ENCODE data around the gene FOXQ1. TPM values are rescaled to one million over a fixed set of nuclear protein-coding genes. Genes with fewer than 3 reads are reported as not detected.
"Not testable (repeated sequence)": the region's sequence is repeated elsewhere in the genome, so short reads cannot be mapped to it uniquely, and the experiment has no call there.

FOXQ1 gene
- total RNA-seq, 1 donor from 2014 or later = 2.0 TPM

DNA sequence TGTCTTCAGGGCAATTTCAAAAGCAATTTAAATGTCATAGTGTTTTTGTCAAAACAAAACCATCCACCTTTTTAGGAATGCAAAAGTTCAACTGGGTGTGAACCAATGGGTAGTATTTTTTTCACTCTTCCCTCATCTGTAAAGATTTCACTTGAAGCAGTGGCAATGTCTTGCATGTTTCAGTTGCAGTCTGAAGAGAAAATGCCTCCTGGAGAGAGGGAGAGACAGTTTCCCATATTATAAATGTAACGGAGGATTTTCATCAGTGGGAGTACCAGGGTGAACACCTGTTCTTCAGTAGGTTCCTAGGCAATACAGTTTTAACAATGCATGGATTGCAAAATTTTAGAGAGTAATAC is 3.3 kb downstream of the FOXQ1 start:
- peaks cover 3% of the 10 kb centered on the region for H3K36me3 Mint-ChIP-seq (ENCODE audit: insufficient read depth)
- no peak for DNase-seq (ENCODE audit: low spot score, unreplicated experiment)
- peak overlapping the region; percentile 50 for H3K4me3 Mint-ChIP-seq (ENCODE audit: low read depth)
- peak overlapping the region; percentile 90 for H3K27ac Mint-ChIP-seq
- TF ChIP-seq, protein P1, sequence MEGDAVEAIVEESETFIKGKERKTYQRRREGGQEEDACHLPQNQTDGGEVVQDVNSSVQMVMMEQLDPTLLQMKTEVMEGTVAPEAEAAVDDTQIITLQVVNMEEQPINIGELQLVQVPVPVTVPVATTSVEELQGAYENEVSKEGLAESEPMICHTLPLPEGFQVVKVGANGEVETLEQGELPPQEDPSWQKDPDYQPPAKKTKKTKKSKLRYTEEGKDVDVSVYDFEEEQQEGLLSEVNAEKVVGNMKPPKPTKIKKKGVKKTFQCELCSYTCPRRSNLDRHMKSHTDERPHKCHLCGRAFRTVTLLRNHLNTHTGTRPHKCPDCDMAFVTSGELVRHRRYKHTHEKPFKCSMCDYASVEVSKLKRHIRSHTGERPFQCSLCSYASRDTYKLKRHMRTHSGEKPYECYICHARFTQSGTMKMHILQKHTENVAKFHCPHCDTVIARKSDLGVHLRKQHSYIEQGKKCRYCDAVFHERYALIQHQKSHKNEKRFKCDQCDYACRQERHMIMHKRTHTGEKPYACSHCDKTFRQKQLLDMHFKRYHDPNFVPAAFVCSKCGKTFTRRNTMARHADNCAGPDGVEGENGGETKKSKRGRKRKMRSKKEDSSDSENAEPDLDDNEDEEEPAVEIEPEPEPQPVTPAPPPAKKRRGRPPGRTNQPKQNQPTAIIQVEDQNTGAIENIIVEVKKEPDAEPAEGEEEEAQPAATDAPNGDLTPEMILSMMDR (IDR thresholded peaks at IDR 0.05; ENCODE audit: unreplicated experiment) = no peak
- peaks cover 50% of the 10 kb centered on the region for H3K27me3 Mint-ChIP-seq
- H3K4me1 Mint-ChIP-seq (ENCODE audit: low read depth) = peaks cover 16% of the 10 kb centered on the region
- H3K9me3 Mint-ChIP-seq (ENCODE audit: low read depth) = no peaks in the 10 kb centered on the region

DNA sequence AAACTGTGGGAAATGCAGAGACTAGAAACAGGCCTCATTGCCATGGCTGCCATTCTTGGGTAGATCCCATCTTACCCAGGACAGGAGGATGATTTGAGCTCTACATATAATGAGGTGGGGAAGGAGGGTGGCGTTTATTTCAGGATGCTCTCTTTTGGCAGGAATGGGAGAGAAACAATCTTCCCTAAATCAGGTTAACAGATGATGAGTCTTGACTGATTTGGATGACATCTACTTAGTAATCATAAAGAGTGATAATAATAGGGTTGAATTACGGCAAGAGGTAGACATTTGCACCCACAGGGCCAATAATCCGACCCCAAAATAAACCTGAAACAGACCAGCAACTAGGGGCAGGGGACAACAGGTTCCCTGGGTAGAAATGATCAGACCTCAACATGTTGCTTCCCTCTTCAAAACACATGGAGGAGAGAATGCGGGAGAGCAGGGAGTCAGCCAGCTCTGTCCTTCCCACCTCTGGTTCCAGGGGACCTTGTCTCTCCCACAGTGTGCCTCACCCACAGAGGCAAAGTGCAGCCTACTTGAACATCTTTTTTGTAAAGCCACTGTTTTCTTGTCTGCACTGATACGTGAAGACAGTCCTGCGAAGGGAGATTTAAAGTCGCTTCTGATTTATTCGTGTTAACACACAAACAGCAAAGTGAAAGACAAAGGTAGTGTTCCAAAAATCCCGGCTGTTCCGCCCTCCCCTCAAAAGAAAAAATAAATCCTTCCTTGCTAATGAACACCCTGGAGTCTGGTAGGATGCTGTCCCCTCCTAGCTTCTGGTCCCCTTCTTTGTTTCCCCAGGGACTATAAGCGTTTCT is 3.9 kb downstream of the FOXQ1 start:
- H3K4me1 Mint-ChIP-seq (ENCODE audit: low read depth) = peaks cover 12% of the 10 kb centered on the region
- no peaks in the 10 kb centered on the region for H3K9me3 Mint-ChIP-seq (ENCODE audit: low read depth)
- TF ChIP-seq, protein P1 (IDR thresholded peaks at IDR 0.05; ENCODE audit: unreplicated experiment) = no peak
- no peak overlapping the region for H3K4me3 Mint-ChIP-seq (ENCODE audit: low read depth)
- DNase-seq (ENCODE audit: low spot score, unreplicated experiment) = no peak
- peak overlapping the region; percentile 90 for H3K27ac Mint-ChIP-seq
- peaks cover 3% of the 10 kb centered on the region for H3K36me3 Mint-ChIP-seq (ENCODE audit: insufficient read depth)
- peaks cover 44% of the 10 kb centered on the region for H3K27me3 Mint-ChIP-seq

DNA sequence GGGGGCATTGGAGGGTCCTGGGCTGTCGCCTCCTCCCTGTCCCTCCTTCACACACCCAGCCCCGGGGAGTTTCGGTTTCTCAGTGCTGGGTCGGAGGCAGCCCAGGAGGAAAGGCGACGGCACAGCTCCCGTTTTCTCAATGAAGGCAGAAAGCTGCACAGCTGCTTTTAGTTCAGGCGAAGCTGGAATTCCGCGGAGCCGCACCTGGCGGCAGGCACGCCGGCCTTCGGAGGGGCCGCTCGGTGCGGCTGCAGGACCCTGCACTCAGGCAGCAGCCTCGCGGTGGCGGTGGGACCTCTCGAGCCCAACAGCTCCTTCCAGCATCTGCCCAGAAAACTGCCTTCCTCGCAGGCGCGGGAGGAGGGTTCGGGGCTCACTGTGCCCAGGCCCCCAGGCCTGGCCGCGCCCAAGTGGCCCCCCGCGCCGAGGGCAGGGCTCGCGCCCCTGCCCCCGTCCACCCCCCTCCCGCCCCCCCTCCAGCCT is 4.6 kb downstream of the FOXQ1 start:
- TF ChIP-seq, protein P1 (IDR thresholded peaks at IDR 0.05; ENCODE audit: unreplicated experiment) = peak; percentile 28
- Mint-ChIP-seq H3K4me1 (ENCODE audit: low read depth) (peaks cover 8% of the 10 kb centered on the region), H3K27me3 (peaks cover 38% of the 10 kb centered on the region), H3K36me3 (ENCODE audit: insufficient read depth) (peaks cover 3% of the 10 kb centered on the region), H3K4me3 (ENCODE audit: low read depth) (no peak overlapping the region), H3K9me3 (ENCODE audit: low read depth) (no peaks in the 10 kb centered on the region), H3K27ac (no peak overlapping the region)
- DNase-seq (ENCODE audit: low spot score, unreplicated experiment) = peak; percentile 50

DNA sequence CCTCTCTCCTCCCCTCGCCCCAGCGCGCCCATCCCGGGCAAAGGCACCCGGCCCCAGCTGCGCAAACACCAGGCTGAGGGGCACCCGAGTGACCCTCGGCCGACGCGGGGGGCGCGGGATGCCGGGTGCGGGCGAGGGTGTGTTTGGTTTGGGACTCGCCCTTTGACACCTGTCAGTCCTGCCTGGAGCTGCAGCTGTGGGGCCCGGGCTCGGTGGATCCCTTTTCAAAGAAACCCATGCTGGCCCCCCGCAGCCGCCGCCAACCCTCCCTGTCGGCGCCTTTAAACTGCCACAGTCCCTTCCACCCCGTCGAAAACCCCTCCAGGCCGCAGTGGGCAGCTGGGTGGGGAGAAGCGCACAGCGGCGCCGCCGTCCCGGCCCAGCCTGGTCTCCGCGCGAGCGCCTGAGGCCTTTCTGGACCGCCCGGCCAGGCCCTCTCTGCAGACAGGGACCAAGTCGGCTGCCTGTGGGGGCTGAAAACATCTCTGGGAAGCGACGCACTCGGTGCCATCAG is 5.5 kb downstream of the FOXQ1 start:
- TF ChIP-seq, protein P1 (IDR thresholded peaks at IDR 0.05; ENCODE audit: unreplicated experiment) = no peak
- Mint-ChIP-seq H3K36me3 (ENCODE audit: insufficient read depth) (peaks cover 3% of the 10 kb centered on the region), H3K27me3 (peaks cover 42% of the 10 kb centered on the region), H3K4me3 (ENCODE audit: low read depth) (no peak overlapping the region), H3K9me3 (ENCODE audit: low read depth) (no peaks in the 10 kb centered on the region), H3K4me1 (ENCODE audit: low read depth) (peaks cover 7% of the 10 kb centered on the region), H3K27ac (no peak overlapping the region)
- DNase-seq (ENCODE audit: low spot score, unreplicated experiment) = no peak

DNA sequence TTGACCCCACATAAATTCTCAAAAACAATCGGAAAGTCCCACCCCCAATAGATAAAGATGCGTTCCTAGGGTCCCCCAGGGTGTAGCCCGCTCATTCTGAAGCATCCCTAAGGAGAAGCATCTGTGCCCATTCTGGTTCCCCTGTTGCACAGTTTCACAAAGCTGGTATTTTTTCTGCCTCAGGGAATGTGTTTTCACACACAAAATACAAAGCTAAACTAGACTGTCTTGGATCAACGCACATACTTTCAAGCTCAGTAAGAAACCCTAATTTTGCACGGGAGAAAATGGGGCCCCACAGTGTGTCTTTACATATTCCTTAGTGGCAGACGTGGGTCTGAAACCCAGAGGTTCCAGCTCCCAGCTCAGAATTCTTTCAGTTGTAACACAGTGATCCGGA is 6.1 kb downstream of the FOXQ1 start:
- H3K9me3 Mint-ChIP-seq (ENCODE audit: low read depth) = no peaks in the 10 kb centered on the region
- H3K36me3 Mint-ChIP-seq (ENCODE audit: insufficient read depth) = peaks cover 3% of the 10 kb centered on the region
- peaks cover 45% of the 10 kb centered on the region for H3K27me3 Mint-ChIP-seq
- TF ChIP-seq, protein P1 (IDR thresholded peaks at IDR 0.05; ENCODE audit: unreplicated experiment) = no peak
- H3K4me1 Mint-ChIP-seq (ENCODE audit: low read depth) = peaks cover 5% of the 10 kb centered on the region
- DNase-seq (ENCODE audit: low spot score, unreplicated experiment) = no peak
- H3K4me3 Mint-ChIP-seq (ENCODE audit: low read depth) = no peak overlapping the region
- no peak overlapping the region for H3K27ac Mint-ChIP-seq

DNA sequence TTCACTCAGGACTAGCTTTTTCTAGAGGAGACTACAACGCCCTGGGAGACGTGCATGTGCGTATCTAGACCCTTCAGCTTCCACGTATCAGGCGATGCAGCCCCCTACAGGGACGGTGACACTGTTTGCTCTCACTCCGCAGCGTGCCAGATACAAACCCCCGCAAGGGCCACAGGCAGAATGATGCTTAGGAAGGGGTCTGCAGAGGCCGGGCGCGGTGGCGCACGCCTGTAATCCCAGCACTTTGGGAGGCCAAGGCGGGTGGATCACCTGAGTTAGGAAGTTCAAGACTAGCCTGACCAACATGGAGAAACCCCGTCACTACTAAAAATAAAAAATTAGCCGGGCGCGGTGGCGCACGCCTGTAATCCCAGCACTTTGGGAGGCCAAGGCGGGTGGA is 6.7 kb downstream of the FOXQ1 start:
- not testable (repeated sequence) for H3K9me3 Mint-ChIP-seq (ENCODE audit: low read depth); H3K4me1 Mint-ChIP-seq (ENCODE audit: low read depth); H3K36me3 Mint-ChIP-seq (ENCODE audit: insufficient read depth); H3K4me3 Mint-ChIP-seq (ENCODE audit: low read depth); H3K27ac Mint-ChIP-seq; DNase-seq (ENCODE audit: low spot score, unreplicated experiment)
- peaks cover 45% of the 10 kb centered on the region for H3K27me3 Mint-ChIP-seq
